Nucleus accumbens (tissue), 56 donors: ENCODE data around the gene SLC19A1.

Experiments
- DNase-seq, 56 donors: peaks; one replicate each; lab custom pipeline; 2025; lab: John Stamatoyannopoulos, UW

The SLC19A1 gene

DNA sequence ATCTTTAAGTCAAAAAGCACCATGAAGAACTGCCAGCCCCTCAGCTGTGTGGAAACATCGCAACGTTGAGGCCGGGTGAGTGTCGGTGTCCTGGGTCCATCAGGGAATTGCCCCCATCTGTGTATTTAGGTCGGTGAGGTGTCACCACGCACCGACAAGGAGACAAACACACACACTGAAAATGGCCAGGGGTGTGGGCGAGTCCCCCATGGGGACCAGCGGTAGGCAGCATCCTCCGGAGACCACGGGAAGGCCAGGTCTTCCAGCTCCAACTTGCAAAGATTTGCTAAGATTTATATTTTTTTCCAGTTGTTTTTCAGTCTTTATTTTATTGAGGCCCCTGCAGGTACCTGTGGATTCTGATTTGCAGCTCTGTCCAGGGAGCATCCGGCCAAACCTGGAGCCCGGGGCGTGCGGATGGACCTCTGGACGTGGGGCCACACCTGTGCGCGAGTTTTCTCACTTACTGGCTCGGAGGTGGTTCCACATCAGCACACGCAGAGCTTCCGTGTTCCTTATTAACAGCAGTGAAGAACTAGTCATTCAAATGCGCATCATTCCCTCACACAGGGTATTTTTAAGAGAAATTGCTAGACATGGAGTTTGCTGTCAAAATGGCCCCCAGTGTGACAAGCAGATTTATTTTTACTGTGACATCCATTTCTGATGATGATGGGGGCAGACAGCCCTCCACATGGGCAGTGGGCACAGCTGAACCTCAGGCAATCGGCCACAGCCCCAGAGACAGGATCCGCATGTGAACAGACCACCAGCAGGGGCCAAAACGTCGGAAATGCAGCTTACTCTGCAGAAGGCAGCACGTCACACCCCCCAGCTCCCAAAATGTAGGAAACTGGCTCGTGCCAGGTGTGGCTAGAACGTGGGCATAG, 17.2 kb upstream of the SLC19A1 start:
- DNase-seq = no peak

DNA sequence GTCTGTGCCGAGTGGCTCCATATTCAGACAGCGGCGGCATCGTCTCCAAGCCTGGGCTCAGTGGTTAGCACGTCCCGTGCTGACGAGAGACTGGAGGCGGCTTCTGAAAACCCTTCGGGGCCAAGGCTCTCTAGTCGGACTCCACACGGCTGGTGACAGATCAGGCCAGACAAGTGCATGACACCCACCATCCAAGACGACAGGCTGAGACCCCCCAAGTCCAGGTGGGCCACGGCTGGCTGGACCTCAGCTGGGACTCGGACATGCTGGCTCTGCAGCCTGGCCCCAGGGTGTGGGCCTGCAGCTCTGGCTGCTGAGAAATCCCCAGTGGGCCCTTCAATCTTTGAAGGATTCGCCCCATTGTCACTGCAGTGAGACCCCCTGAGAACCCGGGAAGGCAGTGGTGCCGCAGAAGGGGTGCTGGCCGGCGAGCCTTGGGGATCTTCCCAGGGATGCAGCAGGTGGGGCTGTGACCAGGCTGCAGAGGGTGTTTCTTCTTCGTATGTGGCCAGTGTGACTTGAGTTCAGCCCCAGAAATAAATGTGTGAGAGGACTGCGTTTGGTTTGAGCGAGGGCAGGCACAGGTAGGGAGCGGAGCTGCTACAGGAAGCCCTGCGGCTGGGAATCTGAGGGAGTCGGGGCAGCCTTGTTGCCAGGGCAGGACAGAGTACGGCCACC, 15.9 kb upstream of the SLC19A1 start:
- DNase-seq = no peak

DNA sequence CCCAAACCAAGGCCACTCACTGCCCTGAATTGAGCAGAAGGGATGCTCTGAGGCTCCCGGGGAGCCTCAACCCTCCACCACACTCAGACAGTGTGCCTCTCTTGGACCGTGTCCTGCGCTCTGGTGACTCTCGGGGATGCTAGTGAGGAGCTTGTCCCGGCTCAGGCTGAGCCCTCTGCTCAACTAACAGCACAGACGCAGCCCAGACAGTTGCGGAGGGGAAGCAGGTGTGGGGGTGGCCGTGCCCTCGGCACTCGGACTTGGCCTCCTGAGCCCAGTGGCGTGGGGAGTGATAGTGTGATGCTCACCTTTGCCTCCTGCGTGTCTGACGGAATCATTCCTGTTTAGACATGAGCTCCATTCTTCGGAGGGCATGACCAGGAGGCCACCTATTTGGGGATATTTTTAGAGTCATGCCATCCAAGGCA, 15.4 kb upstream of the SLC19A1 start:
- no peak for DNase-seq

DNA sequence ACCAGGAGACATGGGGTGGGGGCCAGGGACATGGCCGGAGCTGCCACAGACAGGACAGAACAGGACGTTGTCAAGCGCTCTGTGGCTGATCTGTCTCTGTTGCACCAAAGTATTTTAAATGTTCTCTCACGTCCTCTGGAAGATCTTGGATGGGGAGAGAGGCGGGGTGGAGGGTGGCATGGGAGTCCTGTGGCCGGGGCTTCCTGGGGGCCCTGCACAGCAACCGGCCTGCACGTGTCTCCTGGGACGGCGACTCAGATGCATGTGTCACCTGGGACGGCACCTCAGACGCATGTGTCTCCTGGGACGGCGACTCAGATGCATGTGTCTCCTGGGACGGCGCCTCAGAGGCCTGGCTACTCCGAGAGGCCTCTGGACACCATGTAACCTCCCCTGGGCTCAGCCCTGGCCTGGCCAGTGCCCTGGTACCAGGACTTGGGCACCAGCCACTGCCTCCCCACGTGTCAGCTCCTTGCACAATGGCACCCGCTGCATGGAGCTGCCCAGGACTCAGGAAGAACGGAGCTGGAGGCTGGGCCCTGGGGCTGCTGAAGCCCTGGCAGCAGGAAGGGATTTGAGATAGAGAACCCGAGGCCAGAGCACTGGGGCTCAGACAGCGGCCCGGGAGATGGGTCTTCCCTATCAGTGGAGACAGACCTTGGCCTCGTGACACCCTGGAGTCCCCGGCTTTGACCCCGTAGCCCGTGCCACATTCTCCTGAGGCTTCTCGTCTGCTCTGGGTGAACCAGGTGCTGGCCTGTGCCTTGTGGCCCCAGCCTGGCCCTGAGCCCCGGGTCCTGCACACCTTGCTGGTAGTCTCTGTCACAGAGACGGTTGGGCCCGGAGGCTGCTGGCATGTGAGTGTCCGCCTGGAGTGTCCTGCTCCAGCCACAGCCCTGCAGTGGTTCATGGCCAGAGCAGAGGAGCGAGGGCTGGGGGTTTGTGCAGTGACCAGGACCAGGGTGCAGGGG, 14.7 kb upstream of the SLC19A1 start:
- DNase-seq = peak in 16 of 56 donors; percentile 20 to 65 (median 40)

DNA sequence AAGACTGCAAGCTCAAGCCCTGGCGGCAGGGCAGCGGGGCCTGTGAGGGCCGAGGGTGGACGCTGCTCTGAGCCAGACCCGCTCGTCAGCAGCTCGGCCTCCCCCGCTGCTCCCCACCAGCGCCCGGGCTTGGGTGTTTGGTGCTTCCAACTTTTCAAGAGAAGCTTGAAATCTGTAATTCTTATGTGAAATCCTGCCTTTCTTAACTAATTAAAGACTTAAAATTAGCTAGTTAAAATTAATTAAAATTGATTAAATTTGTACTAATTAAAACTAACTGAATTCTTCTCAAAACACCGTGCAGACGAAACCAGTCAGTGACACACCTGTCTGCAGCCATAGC, 14.0 kb upstream of the SLC19A1 start:
- DNase-seq = no peak

DNA sequence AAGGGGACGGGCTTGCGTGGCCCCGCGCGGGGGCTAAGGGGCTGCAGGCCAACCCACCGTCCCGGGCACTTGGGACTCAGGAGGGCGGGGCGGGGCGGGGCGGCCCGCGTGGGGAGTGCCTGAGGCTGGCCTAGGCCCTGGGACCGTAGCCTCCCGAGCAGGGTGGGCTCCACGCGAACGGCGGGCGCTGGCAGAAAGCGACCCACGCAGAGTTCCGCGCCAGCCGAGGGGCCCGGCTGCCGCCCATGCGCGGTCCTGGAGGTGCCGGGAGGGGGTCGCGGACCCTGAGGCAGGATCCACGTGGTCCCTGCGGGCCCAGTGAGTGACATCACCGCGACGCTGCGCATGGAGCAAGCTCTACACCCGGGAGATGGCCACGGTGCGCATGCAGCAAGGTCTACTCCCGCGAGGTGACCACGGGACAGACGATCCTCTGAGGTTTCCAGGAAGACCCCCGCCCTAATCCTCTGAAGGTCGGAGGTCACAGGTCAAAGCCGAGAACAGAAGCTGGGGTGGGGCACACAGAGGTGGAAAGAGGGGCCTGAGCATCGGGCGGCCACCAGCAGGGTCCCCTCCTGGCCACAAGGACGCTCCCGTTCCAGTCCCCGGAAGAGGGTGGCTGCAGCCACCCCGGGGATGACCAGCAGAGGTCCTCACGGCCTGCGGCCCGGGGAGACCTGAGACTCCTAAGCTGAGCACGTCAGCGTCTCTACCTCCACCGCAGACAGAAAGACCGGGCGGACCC, 13.5 kb upstream of the SLC19A1 start:
- DNase-seq = peak in 41 of 56 donors; percentile 19 to 86 (median 68)

DNA sequence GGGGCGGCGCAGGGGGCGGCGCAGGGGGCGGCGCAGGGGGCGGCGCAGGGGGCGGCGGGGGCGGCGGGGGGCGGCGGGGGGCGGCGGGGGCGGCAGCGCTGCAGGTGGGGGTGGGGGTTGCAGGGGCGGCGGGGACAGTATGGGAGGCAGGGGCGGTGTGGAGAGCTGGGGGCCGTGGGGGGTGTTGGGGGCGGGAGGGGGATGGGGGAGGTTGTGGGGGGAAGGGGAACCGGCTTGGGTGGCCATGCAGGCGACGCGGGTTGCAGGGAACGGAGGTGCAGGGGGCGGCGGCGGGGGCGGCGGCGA, 13.0 kb upstream of the SLC19A1 start:
- DNase-seq = no peak

DNA sequence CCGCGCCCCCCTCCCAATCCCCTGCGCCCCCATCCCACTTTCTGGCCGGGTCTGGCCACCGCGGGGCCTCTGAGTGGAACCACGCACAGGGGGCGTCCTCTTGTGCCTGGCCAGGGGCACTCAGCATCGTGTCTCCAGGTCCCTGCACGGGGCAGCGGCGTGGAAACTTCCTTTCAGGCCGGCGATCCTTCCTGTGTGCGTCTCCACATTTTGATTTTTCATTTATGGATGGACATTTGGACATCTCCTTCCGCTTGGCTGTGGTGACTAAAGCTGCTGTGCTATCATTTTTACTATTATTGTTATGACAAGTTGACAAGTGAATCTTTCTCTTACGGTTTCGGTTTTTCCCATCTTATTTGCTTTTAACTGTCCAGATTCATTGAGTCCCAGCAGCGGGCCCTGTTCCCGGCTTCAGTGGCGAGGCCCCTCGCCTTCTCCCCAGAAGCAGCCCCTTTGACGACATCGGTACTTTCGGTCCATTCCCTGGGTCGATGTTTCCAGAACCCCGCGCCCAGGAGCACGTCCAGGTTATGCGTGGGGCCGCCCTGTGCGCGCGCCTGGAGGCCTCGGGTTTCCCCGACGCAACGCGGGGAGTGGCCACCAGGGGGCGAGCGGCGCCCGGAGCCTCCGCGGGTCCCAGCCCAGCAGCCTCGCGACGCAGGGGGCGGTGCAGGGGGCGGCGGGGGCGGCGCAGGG, 12.4 kb upstream of the SLC19A1 start:
- peak in 51 of 56 donors; percentile 18 to 90 (median 71) for DNase-seq

DNA sequence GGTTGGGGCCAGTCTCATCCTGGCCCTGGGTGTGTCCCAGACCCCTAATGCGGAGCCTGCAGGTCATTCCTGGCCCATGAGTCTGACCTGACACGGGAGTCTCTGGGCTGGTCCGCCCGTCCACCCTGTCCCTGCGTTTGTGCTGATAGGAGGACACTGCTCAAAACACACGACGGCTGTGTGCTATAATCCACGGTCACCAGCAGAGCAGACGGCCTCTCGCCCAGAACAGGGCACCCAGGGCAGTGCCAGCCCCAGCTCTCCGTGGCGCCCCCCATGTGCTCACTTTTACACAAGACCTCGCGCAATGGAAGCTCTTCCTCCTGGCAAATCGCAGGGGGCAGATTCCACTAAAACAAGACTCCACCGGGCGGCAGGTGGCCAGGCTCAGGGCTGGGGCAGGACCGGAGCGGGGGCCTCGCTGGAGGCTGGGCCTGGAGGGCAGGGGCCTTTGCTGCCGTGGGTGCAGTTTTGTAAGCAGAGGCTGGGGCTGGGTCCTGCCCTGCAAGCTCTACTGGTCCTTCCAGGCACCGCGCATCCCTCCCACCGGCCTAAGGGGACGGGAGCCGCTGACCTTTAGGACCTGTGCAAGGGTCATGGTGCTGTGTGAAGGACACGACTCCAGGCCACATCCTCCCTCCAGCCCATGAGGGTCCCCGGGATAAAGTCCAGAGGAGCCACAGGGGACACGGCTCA, 10.6 kb upstream of the SLC19A1 start:
- DNase-seq = no peak

DNA sequence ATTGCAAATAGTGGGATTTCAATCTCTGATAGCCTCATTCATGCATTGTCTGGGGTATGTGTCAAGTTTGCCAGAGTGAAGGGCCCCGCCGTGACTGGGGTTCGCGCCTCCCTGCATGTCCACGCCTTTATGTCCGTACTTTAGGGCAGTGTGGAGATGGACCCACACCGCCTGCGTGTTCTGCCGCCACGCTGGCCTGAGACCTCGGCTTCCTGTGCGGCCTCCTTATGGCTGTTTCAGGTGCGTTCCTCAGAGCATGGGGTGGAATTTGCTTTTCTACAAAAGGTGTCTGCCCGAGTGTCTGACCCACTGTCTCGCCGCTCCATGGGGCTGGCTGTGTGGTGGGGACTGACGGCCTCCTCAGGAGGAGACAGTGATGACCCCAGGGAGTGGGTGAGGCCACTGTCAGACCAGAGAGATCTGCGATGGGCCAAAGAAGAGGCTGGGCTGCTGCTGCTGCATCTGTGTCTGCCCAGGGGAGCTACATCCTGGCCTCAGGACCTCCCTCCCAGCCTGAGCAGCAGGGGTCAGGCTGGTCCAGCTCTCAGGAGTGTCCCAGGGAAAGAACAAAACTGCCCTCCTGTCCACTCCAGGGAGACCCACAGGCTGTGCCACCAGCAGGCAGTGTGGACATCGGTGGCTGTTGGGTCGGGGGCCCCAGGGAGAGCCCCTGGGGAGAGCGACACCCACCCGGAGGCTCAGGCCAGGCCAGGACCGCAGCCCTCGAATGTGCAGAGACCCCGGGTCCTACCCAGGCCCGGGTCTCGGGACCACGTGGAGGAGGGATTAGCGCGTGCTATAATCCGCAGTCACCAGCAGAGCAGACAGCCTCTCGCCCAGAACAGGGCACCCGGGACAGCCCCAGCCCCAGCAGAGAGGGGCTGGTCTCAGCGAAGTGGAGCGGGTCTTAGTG, 9.8 kb upstream of the SLC19A1 start:
- DNase-seq = no peak

DNA sequence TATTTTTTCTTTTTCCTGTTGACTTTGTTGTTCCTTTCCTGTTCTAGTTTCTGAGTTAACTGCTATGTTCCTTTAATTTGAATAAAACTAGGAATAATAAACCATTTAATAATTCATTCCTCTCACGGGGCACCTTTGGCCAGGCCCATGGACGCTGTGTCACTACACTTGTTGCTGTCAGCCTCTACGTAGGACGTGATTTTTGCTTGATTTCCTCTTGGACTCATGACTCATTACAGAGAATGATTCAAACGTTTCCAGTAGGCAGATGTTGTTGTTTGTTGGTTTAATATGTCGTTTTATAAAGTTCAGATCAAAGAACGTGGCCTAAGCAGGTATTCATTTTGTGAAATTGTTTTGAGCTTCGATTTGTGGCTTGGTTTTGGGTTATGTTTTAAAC, 9.1 kb upstream of the SLC19A1 start:
- DNase-seq = no peak

DNA sequence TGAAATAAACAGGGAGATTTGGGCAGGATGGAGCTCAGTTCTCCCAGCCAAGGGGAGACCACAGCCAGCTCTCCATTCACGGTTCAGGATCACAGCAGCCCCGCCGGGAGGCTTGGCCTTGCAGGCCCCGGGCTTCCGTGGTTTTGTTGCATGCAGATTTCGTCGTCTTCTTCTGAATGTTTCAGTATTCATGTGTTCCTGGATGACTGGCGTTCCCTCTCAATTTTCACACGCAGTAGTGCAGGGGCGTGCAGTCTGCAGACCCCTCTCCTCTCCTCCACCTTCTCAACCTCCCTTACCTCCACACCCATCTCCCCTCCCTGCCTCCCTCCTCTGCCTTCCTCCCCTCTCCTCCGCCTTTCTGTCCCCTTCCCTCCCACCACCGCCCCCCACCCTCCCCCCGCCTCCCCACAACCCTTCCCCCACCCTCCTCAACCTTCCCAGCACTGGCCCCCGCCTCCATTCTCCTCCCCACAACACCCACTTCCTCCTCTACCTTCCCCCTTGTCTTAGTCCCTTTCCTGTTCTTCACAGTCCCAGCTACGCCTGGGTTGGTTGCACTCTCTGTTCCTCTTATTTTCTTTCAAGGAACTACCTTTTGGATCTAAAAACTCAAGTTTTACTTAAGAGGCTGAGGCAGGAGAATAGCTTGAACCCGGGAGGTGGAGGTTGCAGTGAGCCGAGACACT, 8.4 kb upstream of the SLC19A1 start:
- no peak for DNase-seq

DNA sequence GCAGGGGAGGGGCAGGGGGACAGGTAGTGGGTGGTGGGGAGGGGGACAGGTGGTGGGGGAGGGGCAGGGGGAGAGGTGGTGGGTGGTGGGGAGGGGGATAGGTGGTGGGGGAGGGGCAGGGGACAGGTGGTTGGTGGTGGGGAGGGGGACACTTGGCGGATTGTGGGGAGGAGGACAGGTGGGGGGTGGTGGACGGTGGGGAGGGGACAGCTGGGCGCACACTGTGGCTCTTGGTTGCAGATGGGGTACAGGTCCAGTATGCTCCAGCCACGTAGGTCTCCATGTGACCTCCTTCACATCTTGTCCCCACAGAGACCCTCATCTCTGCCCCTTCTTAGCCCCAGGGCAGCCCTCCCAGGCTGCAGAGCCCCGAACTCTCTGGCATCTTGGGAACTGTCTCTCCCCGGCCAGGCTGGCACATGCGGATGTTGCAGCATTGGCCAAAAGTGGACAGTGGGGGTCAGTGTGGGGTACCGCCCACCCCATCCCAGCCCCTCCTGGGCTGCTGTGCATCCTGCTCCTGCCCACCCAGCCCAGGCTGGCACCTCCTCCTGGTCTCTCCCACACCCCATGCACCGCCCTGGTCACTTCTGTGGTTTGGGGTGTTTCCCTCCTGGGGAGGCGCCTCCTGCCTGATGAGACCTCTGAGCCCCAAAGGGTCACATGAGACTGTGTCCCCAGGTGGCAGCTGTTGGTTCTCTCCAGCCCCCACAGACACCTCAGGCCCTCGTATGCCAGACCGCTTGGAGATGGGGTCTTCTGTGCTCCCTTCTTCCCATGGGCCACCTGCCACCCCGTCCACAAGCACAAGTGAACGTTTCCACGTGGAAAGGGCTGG, 7.6 kb upstream of the SLC19A1 start:
- no peak for DNase-seq

DNA sequence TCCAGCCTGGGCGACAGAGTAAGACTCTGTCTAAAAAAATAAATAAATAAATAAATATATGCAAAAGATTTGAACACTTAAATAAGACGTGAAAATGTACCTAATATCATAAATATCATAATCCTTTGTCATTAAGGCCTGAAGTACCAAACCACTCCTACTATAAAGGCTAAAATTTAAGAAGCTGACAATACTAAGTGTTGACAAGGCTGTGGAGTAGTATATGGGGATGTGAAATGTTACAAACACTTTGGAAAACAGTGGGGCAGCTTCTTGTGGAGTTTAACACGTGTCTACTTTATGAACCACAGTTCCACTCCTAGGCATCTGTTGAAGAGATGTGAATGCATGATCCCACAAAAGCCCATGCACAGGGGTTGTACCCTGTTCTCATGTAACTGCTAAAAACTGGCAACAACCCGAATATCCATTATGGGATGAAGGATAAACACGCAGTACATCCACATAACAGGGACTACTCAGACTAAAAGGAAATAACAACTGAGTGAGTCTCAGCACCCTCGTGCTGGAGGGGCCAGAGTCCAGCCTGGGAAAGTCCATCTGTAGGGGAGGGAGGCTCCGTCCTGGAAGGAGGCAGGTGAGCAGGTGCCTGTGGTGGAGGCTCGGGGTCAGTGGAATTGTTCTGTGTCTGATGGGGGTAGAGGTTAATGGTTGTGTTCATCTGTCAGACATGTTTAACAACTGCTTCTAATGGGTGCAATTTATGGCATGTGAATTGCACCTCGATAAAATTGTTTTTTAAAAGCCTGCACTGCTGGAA, 6.7 kb upstream of the SLC19A1 start:
- no peak for DNase-seq

DNA sequence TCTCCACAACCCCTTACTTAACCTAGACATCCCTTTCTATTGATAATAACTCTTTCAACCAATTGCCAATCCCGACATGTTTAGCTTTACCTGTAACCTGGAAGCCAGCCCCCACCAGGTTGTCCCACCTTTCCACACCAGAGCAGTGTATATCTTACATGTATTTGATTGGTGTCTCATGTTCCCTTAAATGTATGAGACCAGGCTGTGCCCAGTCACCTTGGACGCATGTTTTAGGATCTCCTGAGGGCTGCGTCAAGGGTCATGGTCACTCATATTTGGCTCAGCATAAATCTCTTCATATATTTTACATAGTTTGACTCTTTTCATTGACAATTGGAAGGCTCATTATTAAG, 5.3 kb upstream of the SLC19A1 start:
- DNase-seq = no peak
